Heart left ventricle (tissue), 13 donors: ENCODE results near the gene ZNF185.

ENCODE experiments used
- POLR2A ChIP-seq, 2 donors: fragments of 450-650 bp; IDR thresholded peaks; one replicate each; pipeline ENCODE4 v1.6.1; 2017; ENCODE audit warnings: antibody characterized with exemption in 2 of 2, mild to moderate bottlenecking in 2 of 2, moderate library complexity in 2 of 2
- TF ChIP-seq, protein P1 (sequence below), 12 donors: fragments of 200-600 bp; sonication (generic) in 4 of 12; IDR thresholded peaks; one replicate each; pipeline versions ENCODE4 v1.5.0 to v1.8.0; 2018 to 2022; ENCODE audit warnings: antibody characterized with exemption in 12 of 12, mild to moderate bottlenecking in 5 of 12
- donor health status: ischemic (EF 13 %, LVEDD 7.1; RV severe dilation, severe dysfunction).
- donor health status: DM: no; HTN: yes; CAD: no.
- donor health status: DM: no; HTN: no; CAD: no.
- donor health status: ischemic (EF 25% LVEDD 6.9; RV normal size, moderate dysfunction).
- donor health status: ischemic (EF 25% LVEDD 5.7; RV mildly dilated, moderate dysfunction).
- donor health status: ischemic (EF 35%, LVEDD 5.7; RV mildly dilated, moderate dysfunction).
- donor health status: nonischemic (EF 11% LVEDD 7.7; RV severe dilation, severe dysfunction).
- donor health status: DM: yes; HTN: yes; CAD: no.
- donor health status: PGD.
- donor health status: ischemic (EF 29% LVEDD 5.4; RV normal size, mild dysfunction).
- donor health status: nonischemic (EF 23%, LVEDD 6.1; RV moderate dilation, normal function).

GRCh38 chrX:152873361-152873760, 24.5 kb upstream of the ZNF185 start:
- TF ChIP-seq, protein P1, sequence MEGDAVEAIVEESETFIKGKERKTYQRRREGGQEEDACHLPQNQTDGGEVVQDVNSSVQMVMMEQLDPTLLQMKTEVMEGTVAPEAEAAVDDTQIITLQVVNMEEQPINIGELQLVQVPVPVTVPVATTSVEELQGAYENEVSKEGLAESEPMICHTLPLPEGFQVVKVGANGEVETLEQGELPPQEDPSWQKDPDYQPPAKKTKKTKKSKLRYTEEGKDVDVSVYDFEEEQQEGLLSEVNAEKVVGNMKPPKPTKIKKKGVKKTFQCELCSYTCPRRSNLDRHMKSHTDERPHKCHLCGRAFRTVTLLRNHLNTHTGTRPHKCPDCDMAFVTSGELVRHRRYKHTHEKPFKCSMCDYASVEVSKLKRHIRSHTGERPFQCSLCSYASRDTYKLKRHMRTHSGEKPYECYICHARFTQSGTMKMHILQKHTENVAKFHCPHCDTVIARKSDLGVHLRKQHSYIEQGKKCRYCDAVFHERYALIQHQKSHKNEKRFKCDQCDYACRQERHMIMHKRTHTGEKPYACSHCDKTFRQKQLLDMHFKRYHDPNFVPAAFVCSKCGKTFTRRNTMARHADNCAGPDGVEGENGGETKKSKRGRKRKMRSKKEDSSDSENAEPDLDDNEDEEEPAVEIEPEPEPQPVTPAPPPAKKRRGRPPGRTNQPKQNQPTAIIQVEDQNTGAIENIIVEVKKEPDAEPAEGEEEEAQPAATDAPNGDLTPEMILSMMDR (IDR thresholded peaks at IDR 0.05) = no peak
- no peak for TF ChIP-seq POLR2A (IDR thresholded peaks at IDR 0.05)
